Measurements from ENCODE around the gene ATP9B.

DNA sequence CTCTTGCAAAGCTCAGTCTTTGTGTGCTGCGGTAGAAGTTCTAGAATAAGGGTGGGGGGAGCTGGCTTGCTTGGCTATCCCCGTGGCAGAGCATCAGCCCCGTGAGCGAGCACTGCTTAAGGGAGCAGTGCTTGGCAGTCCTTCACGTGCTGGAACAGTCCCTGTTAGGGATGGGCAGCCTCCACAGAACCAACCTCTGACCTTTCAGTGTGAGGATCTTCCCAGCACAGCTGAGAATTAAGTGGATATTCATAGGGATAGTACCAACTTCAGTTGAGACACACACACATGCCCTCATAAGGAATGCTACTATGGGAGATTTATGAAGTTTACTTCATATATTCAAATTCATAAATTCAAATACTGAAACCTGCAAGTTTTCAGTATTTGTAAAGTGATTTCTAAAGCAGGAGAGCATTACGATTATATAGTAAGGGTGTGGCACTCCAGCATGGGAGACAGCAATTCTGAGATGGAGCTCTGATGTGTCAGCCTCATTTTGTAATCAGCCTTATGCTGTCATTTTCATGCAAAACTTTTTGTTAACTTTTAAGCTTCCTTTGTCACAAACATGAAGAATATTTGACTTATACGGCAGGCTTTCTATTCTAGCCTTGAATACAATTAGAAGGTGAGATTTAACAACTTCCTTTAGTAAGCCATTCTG is 39.5 kb downstream of the ATP9B start:
- TF ChIP-seq IRF3 (IDR thresholded peaks at IDR 0.05; ENCODE audit: low read depth, low read length): no peak
- TF ChIP-seq RXRA (IDR thresholded peaks at IDR 0.05; ENCODE audit: borderline replicate concordance, low read depth): no peak
- TF ChIP-seq USF1 (IDR thresholded peaks at IDR 0.05; ENCODE audit: borderline replicate concordance, low read depth): no peak
- no peak for TF ChIP-seq TAF1 (IDR thresholded peaks at IDR 0.05; ENCODE audit: borderline replicate concordance, low read depth, low read length)
- TF ChIP-seq JUND (IDR thresholded peaks at IDR 0.05): no peak
- no peak for TF ChIP-seq EP300 (IDR thresholded peaks at IDR 0.05; ENCODE audit: borderline replicate concordance in 1 of 2, low read depth in 1 of 2, low read length in 1 of 2)
- TF ChIP-seq PBX3 (IDR thresholded peaks at IDR 0.05): no peak
- no peak for TF ChIP-seq MEF2A (IDR thresholded peaks at IDR 0.05; ENCODE audit: borderline replicate concordance, low read depth)
- TF ChIP-seq, protein P1, sequence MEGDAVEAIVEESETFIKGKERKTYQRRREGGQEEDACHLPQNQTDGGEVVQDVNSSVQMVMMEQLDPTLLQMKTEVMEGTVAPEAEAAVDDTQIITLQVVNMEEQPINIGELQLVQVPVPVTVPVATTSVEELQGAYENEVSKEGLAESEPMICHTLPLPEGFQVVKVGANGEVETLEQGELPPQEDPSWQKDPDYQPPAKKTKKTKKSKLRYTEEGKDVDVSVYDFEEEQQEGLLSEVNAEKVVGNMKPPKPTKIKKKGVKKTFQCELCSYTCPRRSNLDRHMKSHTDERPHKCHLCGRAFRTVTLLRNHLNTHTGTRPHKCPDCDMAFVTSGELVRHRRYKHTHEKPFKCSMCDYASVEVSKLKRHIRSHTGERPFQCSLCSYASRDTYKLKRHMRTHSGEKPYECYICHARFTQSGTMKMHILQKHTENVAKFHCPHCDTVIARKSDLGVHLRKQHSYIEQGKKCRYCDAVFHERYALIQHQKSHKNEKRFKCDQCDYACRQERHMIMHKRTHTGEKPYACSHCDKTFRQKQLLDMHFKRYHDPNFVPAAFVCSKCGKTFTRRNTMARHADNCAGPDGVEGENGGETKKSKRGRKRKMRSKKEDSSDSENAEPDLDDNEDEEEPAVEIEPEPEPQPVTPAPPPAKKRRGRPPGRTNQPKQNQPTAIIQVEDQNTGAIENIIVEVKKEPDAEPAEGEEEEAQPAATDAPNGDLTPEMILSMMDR (IDR thresholded peaks at IDR 0.05): no peak
